Large intestine (tissue), 3 donors: ENCODE measurements around the gene PLXNA4. TPM values are rescaled to one million over a fixed set of nuclear protein-coding genes. Genes with fewer than 3 reads are reported as not detected.

Experiments
- DNase-seq, 2 donors: peaks; one replicate each; pipeline versions ENCODE4 v3.0.0 to v3.0.0-alpha.2; 2013
- H3K27ac ChIP-seq: one replicate; pipeline ENCODE4 v1.5.1; 2013; ENCODE audit warnings: low read length
- H3K27me3 ChIP-seq: 2 replicates; pipeline ENCODE4 v1.6.1; 2013; ENCODE audit warnings: low read length; ENCODE audit not compliant: control insufficient read depth, insufficient read depth
- H3K36me3 ChIP-seq: 2 replicates; pipeline ENCODE4 v1.6.1; 2013; ENCODE audit warnings: low read length; ENCODE audit not compliant: control insufficient read depth, insufficient read depth
- H3K4me1 ChIP-seq: one replicate; pipeline ENCODE4 v1.6.1; 2013; ENCODE audit warnings: low read length; ENCODE audit not compliant: control insufficient read depth, insufficient read depth
- H3K4me3 ChIP-seq: one replicate; pipeline ENCODE4 v1.5.1; 2013; ENCODE audit warnings: low read length
- H3K9me3 ChIP-seq: one replicate; pipeline ENCODE4 v1.6.1; 2013; ENCODE audit warnings: mild to moderate bottlenecking, low read depth, low read length, moderate library complexity; ENCODE audit not compliant: control insufficient read depth
- WGBS: methylation state at CpG from one replicate; pipeline ENCODE4 v1.1.5; 2013; ENCODE audit warnings: low lambda C conversion rate; ENCODE audit not compliant: insufficient coverage; 5-methylcytosine and 5-hydroxymethylcytosine counted together
- polyA plus RNA-seq: library from polyadenylated mRNA; unstranded; fragments of 120-200 nt; gene quantifications from one replicate; pipeline ENCODE4 v1.2.1, GENCODE V29; 2013

PLXNA4 gene
- polyA plus RNA-seq, 1 donor, result 3.2 TPM

DNA sequence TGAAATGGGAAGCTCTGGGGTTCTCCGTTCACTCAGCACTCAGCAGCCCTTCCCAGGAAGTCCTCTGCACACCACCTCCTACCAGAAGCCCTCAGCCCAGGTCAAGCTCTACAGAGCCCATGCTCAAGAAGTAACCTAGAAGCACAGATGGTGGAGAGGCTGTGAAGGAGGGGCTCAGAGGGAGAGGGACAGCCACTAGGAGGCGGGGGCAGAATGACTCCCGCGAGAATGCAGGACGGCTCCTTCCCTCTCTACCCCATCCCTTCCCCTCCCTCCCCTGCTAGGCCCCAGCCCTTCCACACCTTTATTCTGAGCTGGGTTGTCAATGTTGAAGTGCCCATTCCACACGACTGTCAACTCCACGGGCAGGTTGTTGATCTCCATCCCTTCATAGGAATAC lies 373.2 kb downstream of the PLXNA4 start:
- no peaks in the 10 kb centered on the region for H3K9me3 ChIP-seq
- no peaks in the 10 kb centered on the region for H3K36me3 ChIP-seq
- whole genome bisulfite sequencing, result no CpG with 5 or more reads among the region's 7 CpGs
- no peak for DNase-seq
- no peaks in the 10 kb centered on the region for H3K4me1 ChIP-seq
- H3K27ac ChIP-seq, result no peak overlapping the region
- H3K4me3 ChIP-seq, result no peak overlapping the region
- no peaks in the 10 kb centered on the region for H3K27me3 ChIP-seq

DNA sequence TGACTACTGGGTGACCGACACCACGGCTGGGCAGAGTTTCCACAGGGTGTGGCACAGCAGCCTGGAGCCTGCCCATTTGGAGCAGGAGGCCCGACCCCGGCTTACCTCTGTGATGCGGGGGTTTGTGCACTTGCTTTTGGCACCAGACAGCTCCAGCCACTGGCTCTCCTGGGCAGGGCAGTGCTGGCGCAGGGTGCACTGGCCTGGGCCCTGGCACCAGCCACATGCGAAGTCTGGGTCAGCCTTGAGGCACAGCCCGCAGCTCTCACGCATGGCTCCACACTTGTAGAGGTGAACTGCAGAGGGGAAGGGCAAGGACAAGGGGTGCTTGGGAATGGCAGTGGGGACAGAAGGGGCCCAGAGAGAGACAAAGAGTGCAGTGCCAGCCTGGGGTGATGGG lies 373.7 kb downstream of the PLXNA4 start:
- Histone ChIP-seq H3K4me3 (no peak overlapping the region), H3K9me3 (no peaks in the 10 kb centered on the region), H3K4me1 (no peaks in the 10 kb centered on the region), H3K36me3 (no peaks in the 10 kb centered on the region), H3K27me3 (no peaks in the 10 kb centered on the region), H3K27ac (no peak overlapping the region)
- WGBS, result no CpG with 5 or more reads among the region's 9 CpGs
- DNase-seq, result no peak

DNA sequence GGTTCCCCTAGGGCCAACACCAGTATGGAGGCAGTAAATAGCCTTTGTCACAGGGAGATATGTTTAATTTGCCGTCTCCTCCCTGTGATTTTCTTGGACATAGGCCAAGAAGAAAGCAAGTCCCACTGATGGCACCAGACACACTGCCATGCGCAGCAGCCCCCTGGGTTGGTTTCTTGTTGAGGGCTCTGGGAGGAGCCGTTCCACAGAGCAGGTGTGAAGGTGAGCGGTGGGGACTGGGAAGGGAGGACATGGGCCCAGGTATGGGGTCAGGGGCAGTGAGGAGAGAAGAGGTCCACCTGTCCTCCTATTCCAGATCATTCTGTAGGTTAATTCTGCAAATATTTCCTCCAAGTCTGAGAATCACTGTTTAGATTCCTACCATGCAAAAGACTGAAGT lies 376.1 kb downstream of the PLXNA4 start:
- H3K27ac ChIP-seq, result no peak overlapping the region
- no peak overlapping the region for H3K4me3 ChIP-seq
- H3K9me3 ChIP-seq, result no peaks in the 10 kb centered on the region
- no peaks in the 10 kb centered on the region for H3K27me3 ChIP-seq
- WGBS, result no CpG with 5 or more reads among the region's 4 CpGs
- DNase-seq, result no peak
- H3K4me1 ChIP-seq, result no peaks in the 10 kb centered on the region
- no peaks in the 10 kb centered on the region for H3K36me3 ChIP-seq

DNA sequence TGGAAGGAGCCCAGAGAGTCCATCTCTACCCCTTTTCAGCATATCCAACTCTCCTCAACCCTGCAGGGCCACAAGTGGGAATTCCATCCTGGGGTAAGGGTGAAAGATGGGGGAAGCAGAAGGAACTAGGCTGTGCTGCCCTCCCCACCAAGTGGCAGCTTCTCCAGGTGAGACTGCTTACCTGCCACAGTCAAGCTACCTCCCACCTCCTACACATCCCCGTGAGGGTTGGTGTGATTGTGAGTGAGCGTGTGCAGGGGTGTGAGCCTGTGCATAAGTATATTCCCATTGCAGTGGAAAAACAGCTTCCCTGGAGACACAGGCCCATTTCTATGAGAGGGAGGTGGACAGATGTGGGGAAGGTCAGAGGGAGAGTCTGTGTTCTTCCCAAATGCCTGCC lies 376.6 kb downstream of the PLXNA4 start:
- H3K27me3 ChIP-seq, result no peaks in the 10 kb centered on the region
- no CpG with 5 or more reads among the region's 2 CpGs for WGBS
- no peak for DNase-seq
- no peaks in the 10 kb centered on the region for H3K9me3 ChIP-seq
- no peak overlapping the region for H3K27ac ChIP-seq
- no peak overlapping the region for H3K4me3 ChIP-seq
- no peaks in the 10 kb centered on the region for H3K36me3 ChIP-seq
- no peaks in the 10 kb centered on the region for H3K4me1 ChIP-seq

DNA sequence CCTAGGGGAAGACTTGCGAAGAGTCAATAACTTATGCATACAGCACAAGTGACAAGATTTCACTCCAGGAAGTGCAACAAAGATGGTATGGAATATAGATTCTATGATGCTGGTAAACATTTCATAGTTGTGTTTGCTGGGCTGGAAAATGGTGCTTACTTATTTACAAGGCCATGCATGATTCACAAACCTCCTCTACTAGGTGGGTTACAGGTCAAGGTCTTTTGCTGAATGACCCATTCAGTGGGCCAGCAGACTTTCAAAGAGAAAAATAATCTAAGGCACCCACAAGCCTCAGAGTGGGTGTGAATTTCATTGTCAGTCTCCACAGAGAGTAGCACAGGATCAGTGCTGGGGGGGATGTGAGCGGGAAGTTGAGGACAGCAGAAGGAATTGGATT lies 378.5 kb downstream of the PLXNA4 start:
- no peak overlapping the region for H3K4me3 ChIP-seq
- H3K27me3 ChIP-seq, result no peaks in the 10 kb centered on the region
- no peak overlapping the region for H3K27ac ChIP-seq
- H3K36me3 ChIP-seq, result no peaks in the 10 kb centered on the region
- 80% methylated on average over 1 of the region's 2 CpGs for WGBS
- no peak for DNase-seq
- no peaks in the 10 kb centered on the region for H3K4me1 ChIP-seq
- H3K9me3 ChIP-seq, result no peaks in the 10 kb centered on the region

DNA sequence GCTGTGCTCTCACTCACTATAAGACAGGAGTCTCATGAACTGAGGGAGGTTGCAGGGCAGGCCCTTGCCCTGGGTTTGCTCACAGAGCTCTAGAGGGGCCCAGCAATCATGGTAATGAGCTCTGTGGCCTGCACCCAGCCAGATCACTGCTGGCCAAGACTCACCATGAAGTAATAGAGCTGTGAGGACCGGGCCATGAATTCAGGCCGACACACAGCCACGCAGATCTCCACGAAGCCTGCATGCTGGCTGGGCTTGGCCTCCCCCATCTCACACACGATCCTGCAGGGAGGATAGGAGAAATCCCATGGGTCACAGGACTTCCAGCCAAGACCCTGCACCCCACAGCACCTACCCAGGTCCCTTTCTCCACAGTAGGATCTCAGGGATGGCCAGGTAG lies 382.4 kb downstream of the PLXNA4 start:
- no peaks in the 10 kb centered on the region for H3K27me3 ChIP-seq
- H3K27ac ChIP-seq, result no peak overlapping the region
- no peak for DNase-seq
- WGBS, result no CpG with 5 or more reads among the region's 5 CpGs
- no peaks in the 10 kb centered on the region for H3K9me3 ChIP-seq
- no peak overlapping the region for H3K4me3 ChIP-seq
- H3K36me3 ChIP-seq, result no peaks in the 10 kb centered on the region
- no peaks in the 10 kb centered on the region for H3K4me1 ChIP-seq

DNA sequence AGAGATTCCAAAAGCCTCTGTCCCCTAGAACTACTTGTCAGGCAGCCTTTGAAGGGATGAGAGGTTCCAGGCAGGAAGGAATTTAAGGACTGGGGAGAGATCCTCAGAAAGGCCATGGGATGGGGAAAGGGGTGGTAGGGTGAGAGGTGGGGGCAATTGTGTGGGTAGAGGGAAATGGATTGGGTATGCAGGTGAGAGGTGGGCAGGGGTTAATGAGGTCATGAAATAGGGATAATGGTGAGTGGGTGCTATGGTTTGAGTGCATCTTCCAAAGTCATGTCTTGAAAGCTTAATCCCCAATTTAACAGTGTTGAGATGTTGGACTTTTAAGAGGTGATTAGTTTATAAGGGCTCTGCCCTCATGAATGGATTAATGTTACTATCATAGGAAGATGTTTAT lies 383.5 kb downstream of the PLXNA4 start:
- Histone ChIP-seq H3K27me3 (no peaks in the 10 kb centered on the region), H3K36me3 (no peaks in the 10 kb centered on the region), H3K4me3 (no peak overlapping the region), H3K9me3 (no peaks in the 10 kb centered on the region), H3K4me1 (no peaks in the 10 kb centered on the region), H3K27ac (no peak overlapping the region)
- no peak for DNase-seq

DNA sequence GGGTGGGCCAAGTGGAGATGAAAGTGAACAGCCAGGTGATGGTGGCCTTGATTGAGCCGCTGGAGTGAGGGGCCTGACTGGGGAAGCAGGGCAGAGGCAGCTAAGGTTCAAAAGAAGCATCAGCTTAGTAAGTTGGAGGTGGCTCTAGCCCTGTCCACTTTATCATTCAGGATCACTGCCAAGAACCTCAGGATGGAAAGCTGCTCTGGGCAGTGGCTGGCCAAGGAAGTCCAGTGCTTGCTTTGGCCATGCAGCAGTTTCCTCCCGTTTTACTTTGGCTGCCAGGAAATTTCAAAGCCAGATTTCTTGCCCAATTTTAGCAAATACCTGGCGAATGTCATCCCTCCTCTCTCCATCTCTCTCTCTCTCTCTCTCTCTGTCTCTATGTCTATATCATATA lies 384.9 kb downstream of the PLXNA4 start:
- Histone ChIP-seq H3K27me3 (no peaks in the 10 kb centered on the region), H3K4me3 (no peak overlapping the region), H3K9me3 (peaks cover 8% of the 10 kb centered on the region), H3K4me1 (no peaks in the 10 kb centered on the region), H3K36me3 (no peaks in the 10 kb centered on the region), H3K27ac (no peak overlapping the region)
- WGBS, result 80% methylated on average over 2 of the region's 3 CpGs
- DNase-seq, result no peak

DNA sequence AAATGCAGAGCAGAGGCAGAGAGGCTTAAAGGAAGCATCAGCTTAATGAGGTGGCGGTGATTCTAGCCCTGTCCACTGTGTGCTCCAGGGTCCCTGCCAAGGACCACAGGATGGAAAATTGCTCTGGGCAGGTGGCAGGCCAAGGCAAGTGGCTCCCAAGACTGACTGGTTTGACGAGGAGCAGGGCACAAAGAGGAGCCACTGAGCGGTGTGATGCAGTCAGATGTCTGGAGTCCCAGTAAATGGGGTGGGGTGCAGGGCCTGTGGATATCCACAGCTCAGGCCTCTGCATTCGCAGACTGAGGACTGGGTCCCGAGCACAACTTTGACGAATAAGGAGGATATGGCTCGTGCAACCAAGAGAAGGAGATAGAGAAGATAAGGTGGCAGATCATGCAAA lies 385.6 kb downstream of the PLXNA4 start:
- H3K4me1 ChIP-seq, result no peaks in the 10 kb centered on the region
- H3K36me3 ChIP-seq, result no peaks in the 10 kb centered on the region
- no peaks in the 10 kb centered on the region for H3K27me3 ChIP-seq
- peaks cover 8% of the 10 kb centered on the region for H3K9me3 ChIP-seq
- DNase-seq, result no peak
- no peak overlapping the region for H3K4me3 ChIP-seq
- no peak overlapping the region for H3K27ac ChIP-seq
- 100% methylated on average over 3 of the region's 7 CpGs for WGBS

DNA sequence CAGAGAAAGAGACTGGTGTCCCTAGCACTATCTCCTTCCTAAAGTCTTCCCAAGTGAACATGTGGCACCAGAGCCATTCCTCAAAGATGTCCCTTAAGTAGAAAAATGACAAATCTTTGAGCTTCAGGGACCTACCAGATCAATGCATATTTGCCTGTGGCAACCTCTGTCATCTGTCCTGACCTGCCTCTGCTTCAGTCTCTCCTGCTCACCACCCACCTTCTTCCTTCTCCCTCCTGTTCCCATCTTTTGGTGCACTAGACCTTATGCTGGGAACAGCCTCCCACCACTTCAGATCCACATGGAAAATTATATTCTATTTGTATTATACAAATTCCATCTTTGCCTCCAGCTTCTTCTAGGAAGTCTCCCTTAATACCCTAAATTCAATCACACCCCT lies 386.4 kb downstream of the PLXNA4 start:
- Histone ChIP-seq H3K4me1 (no peaks in the 10 kb centered on the region), H3K9me3 (peaks cover 8% of the 10 kb centered on the region), H3K27ac (no peak overlapping the region), H3K4me3 (no peak overlapping the region), H3K27me3 (no peaks in the 10 kb centered on the region), H3K36me3 (no peaks in the 10 kb centered on the region)
- no peak for DNase-seq

DNA sequence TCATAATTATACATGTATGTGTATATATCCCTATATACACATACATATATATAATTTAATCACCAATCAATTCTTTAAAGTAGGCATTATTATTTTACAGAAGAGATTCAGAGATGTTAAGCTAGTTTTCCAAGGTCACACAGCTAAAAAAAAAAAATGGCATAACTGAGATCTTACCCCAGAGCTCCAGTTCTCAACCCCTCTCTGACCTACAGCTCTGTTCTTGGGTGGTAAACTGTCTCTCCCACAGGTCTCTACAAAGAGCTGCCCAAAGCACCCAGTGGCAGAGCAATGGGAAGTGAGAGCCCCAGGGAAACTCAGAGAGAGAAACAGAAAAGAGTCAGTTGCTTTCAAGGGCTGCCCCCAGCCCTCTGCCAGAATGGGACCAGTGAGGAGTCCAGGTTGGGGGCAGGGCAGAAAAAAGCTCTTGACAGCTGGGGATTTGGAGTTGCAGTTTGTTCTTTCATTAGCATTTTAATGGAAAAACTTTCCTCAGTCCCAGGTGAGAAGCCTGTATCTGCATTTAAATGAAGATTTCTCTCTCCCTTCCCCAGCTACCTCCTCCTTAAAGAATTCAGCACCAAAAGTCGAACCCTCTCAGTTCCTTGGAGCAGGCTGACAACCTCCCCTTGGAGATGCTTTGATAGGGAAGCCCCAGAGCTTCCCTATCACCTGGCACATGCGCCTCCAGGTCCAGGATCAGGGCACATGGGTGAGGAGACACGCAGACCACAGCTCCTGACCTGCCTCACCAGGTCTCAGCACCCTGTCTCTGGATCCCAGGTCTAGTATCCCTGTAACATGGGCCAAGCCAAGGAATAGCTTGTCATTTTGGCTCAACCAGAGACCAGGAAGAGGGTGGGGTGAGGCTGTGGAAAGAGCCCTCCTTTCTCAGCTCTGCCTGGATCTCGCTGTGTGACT lies 388.1 kb downstream of the PLXNA4 start:
- no peak for DNase-seq
- no peak overlapping the region for H3K4me3 ChIP-seq
- H3K36me3 ChIP-seq, result no peaks in the 10 kb centered on the region
- H3K27ac ChIP-seq, result no peak overlapping the region
- H3K9me3 ChIP-seq, result peaks cover 8% of the 10 kb centered on the region
- no peaks in the 10 kb centered on the region for H3K4me1 ChIP-seq
- H3K27me3 ChIP-seq, result no peaks in the 10 kb centered on the region
- no CpG with 5 or more reads among the region's 4 CpGs for WGBS
